GM12878 (cell line): ENCODE data around the gene VEPH1. TPM values are rescaled to one million over a fixed set of nuclear protein-coding genes. Genes with fewer than 3 reads are reported as not detected.

Experiments used
- ATAC-seq: fragments of 200-7000 bp; cut with Tn5 transposase; 3 replicates; pipeline ENCODE4 v1.9.1; 2020; ENCODE audit warnings: mild to moderate bottlenecking, moderate library complexity
- BruUV-seq: library from RNA; stranded (reverse); fragments of 400-500 nt; replicated peaks from 2 replicates; lab custom pipeline; 2021; lab: Mats Ljungman, UMichigan
- CTCF ChIA-PET: fragments of 300-600 bp; sonication (Branson Sonifier 250); formaldehyde crosslinking; extraction: SDS; loops from one replicate; lab custom pipeline; 2021; ENCODE audit warnings: inconsistent platforms; lab: Yijun Ruan, JAX
- POLR2A ChIA-PET: fragments of 350-600 bp; formaldehyde crosslinking; extraction: SDS; loops from one replicate; lab custom pipeline; 2021; ENCODE audit warnings: inconsistent platforms; lab: Charles Lee
- RAD21 ChIA-PET: fragments of 300-600 bp; sonication (Branson Sonifier 250); formaldehyde crosslinking; loops from one replicate; lab custom pipeline; 2023; ENCODE audit warnings: antibody characterized with exemption; ENCODE audit not compliant: unreplicated experiment; lab: Charles Lee
- SMC1A ChIA-PET: fragments of 300-600 bp; sonication (Branson Sonifier 250); formaldehyde crosslinking; loops from one replicate; lab custom pipeline; 2023; ENCODE audit not compliant: unreplicated experiment, uncharacterized antibody; lab: Charles Lee
- DNase-seq: peaks from one replicate; pipeline ENCODE4 v3.0.0-alpha.2; 2011; ENCODE audit warnings: low read depth, low spot score
- FAIRE-seq: peaks from 3 replicates; lab custom pipeline; 2011; peaks lifted over from hg19 to GRCh38; lab: Jason Lieb, UNC
- H2AFZ ChIP-seq: 2 replicates; pipeline ENCODE4 v1.6.0; 2011; ENCODE audit warnings: low read depth, low read length, control low read depth; ENCODE audit not compliant: control insufficient read depth
- H3K27ac ChIP-seq: 2 replicates; pipeline ENCODE4 v1.5.1; 2011; ENCODE audit warnings: control low read depth; ENCODE audit not compliant: control insufficient read depth, insufficient read depth
- H3K27me3 ChIP-seq, 2 experiments: replicated peaks in 1 of 2; 2 replicates each; pipeline versions ENCODE4 v1.6.0 to v1.6.1; 2011; ENCODE audit warnings: low read length in 1 of 2; ENCODE audit not compliant: control insufficient read depth in 2 of 2, insufficient read depth in 2 of 2
- H3K36me3 ChIP-seq, 2 experiments: 2 replicates each; pipeline ENCODE4 v1.5.1; 2011; ENCODE audit warnings: low read length in 1 of 2; ENCODE audit not compliant: control insufficient read depth in 2 of 2, insufficient read depth in 2 of 2
- H3K4me1 ChIP-seq: 2 replicates; pipeline ENCODE4 v1.6.1; 2011; ENCODE audit warnings: mild to moderate bottlenecking, low read length, moderate library complexity, mixed read lengths; ENCODE audit not compliant: control insufficient read depth, insufficient read depth
- H3K4me2 ChIP-seq: 2 replicates; pipeline ENCODE4 v1.6.0; 2011; ENCODE audit warnings: control low read depth; ENCODE audit not compliant: control insufficient read depth, insufficient read depth
- H3K4me3 ChIP-seq: fragments of 200-600 bp; sonication (generic); 2 replicates; pipeline ENCODE4 v1.5.1; 2016
- H3K79me2 ChIP-seq: 2 replicates; pipeline ENCODE4 v1.6.0; 2011; ENCODE audit warnings: low read length; ENCODE audit not compliant: control insufficient read depth, insufficient read depth
- H3K9ac ChIP-seq: 2 replicates; pipeline ENCODE4 v1.8.0; 2011; ENCODE audit warnings: low read length, control low read depth, mixed read lengths; ENCODE audit not compliant: control insufficient read depth, insufficient read depth
- H3K9me3 ChIP-seq: replicated peaks from 3 replicates; pipeline ENCODE4 v1.5.1; 2011; ENCODE audit warnings: mild to moderate bottlenecking, low read length; ENCODE audit not compliant: control insufficient read depth, insufficient read depth
- H4K20me1 ChIP-seq: 2 replicates; pipeline ENCODE4 v1.6.0; 2011; ENCODE audit not compliant: control insufficient read depth, insufficient read depth
- ASH2L ChIP-seq: fragments of 300-600, 200-600 bp; sonication (generic); IDR thresholded peaks from 2 replicates; pipeline ENCODE4 v1.6.1; 2017; ENCODE audit warnings: low read depth, mild to moderate bottlenecking, borderline replicate concordance
- BRCA1 ChIP-seq: IDR thresholded peaks from 2 replicates; pipeline ENCODE4 v1.6.1; 2011; ENCODE audit warnings: low read depth, low read length, improper control_type of control experiment
- CBX3 ChIP-seq: fragments of 200-600 bp; sonication (generic); IDR thresholded peaks from 2 replicates; pipeline ENCODE4 v1.6.1; 2016; ENCODE audit warnings: low read depth, borderline replicate concordance
- CREB1 ChIP-seq: IDR thresholded peaks from 2 replicates; pipeline ENCODE4 v1.6.1; 2012; ENCODE audit warnings: low read depth, mild to moderate bottlenecking, inconsistent platforms
- ESRRA ChIP-seq: IDR thresholded peaks from 2 replicates; pipeline ENCODE4 v1.6.1; 2012; ENCODE audit warnings: mild to moderate bottlenecking, low read length, improper control_type of control experiment
- FOS ChIP-seq: IDR thresholded peaks from 3 replicates; pipeline ENCODE4 v1.6.1; 2011; ENCODE audit warnings: borderline replicate concordance; ENCODE audit not compliant: insufficient read length; ENCODE audit errors: extremely low read depth
- GABPA ChIP-seq: IDR thresholded peaks from 2 replicates; pipeline ENCODE4 v1.6.1; 2014; ENCODE audit warnings: antibody characterized with exemption, low read depth, mild to moderate bottlenecking, inconsistent platforms
- IKZF2 ChIP-seq, 2 experiments: fragments of 450-650 bp; IDR thresholded peaks; 2 replicates each; pipeline ENCODE4 v1.6.1; 2017; ENCODE audit warnings: mild to moderate bottlenecking in 2 of 2, moderate library complexity in 2 of 2
- KDM1A ChIP-seq: fragments of 200-600 bp; sonication (generic); IDR thresholded peaks from 2 replicates; pipeline ENCODE4 v1.6.1; 2016; ENCODE audit warnings: borderline replicate concordance
- MEF2A ChIP-seq: IDR thresholded peaks from 2 replicates; pipeline ENCODE4 v1.6.1; 2011; ENCODE audit warnings: low read depth, mild to moderate bottlenecking, low read length, moderate library complexity; ENCODE audit not compliant: insufficient read depth
- MYB ChIP-seq: fragments of 150-350 bp; IDR thresholded peaks from 2 replicates; pipeline ENCODE4 v1.6.1; 2014; ENCODE audit warnings: mild to moderate bottlenecking, low read depth, low read length, borderline replicate concordance
- NFXL1 ChIP-seq: fragments of 450-650 bp; IDR thresholded peaks from 2 replicates; pipeline ENCODE4 v1.6.1; 2017; ENCODE audit warnings: antibody characterized with exemption, mild to moderate bottlenecking, borderline replicate concordance
- NR2F1 ChIP-seq: fragments of 450-650 bp; conservative IDR thresholded peaks from 2 replicates; pipeline ENCODE4 v1.6.1; 2017; ENCODE audit warnings: mild to moderate bottlenecking
- PAX5 ChIP-seq: IDR thresholded peaks from 2 replicates; pipeline ENCODE4 v1.6.1; 2011; ENCODE audit warnings: low read depth, low read length, borderline replicate concordance
- POLR2AphosphoS2 ChIP-seq: IDR thresholded peaks from 2 replicates; pipeline ENCODE4 v1.6.1; 2011; ENCODE audit warnings: low read depth, mild to moderate bottlenecking, low read length, improper control_type of control experiment, moderate library complexity
- SMC3 ChIP-seq: IDR thresholded peaks from 2 replicates; pipeline ENCODE4 v1.6.1; 2011; ENCODE audit warnings: low read length, improper control_type of control experiment, borderline replicate concordance
- TBL1XR1 ChIP-seq: IDR thresholded peaks from 2 replicates; pipeline ENCODE4 v1.6.1; 2012; ENCODE audit warnings: low read depth, low read length, improper control_type of control experiment
- YBX1 ChIP-seq: fragments of 450-650 bp; IDR thresholded peaks from 2 replicates; pipeline ENCODE4 v1.6.1; 2016; ENCODE audit warnings: antibody characterized with exemption
- WGBS: methylation state at CpG from one replicate; pipeline ENCODE4 v1.1.6; 2016; ENCODE audit warnings: low lambda C conversion rate; ENCODE audit not compliant: insufficient replicate concordance, insufficient coverage; ENCODE audit errors: missing lambda C conversion rate; 5-methylcytosine and 5-hydroxymethylcytosine counted together
- in situ Hi-C: fragments of 300-500 bp; cut with MboI; formaldehyde crosslinking; loops from 9 replicates; pipeline ENCODE4 v1.14.3; 2018; ENCODE audit warnings: mixed read lengths
- intact Hi-C: fragments of 100-400 bp; cut with micrococcal nuclease; formaldehyde crosslinking; loops from one replicate; pipeline ENCODE4 v1.14.2; 2022; ENCODE audit not compliant: unreplicated experiment
- polyA plus RNA-seq, 11 experiments: library from polyadenylated mRNA; depleted of rRNA in 4 of 11; unstranded in 6 of 11; stranded (reverse) in 5 of 11; fragments of >200 nt; fragmentation: Nextera tagmentation in 4 of 11; fragmentation: Illumina TruSeq in 1 of 11; extraction: Ambion mirVana in 4 of 11; extraction: Trizol in 1 of 11; gene quantifications; 1 replicate in 1 of 11; 2 replicates in 10 of 11; pipeline versions ENCODE4 v1.2.1 to v1.2.3, GENCODE V29; 2011 to 2016; ENCODE audit warnings: inconsistent platforms in 2 of 11, missing spikeins in 2 of 11, low read depth in 1 of 11
- total RNA-seq, 4 experiments: library from RNA; depleted of rRNA in 3 of 4; stranded (reverse); fragments of >200 nt in 3 of 4; fragmentation: Illumina TruSeq in 1 of 4; extraction: Trizol in 1 of 4; gene quantifications; 2 replicates each; pipeline versions ENCODE4 v1.2.1 to v1.2.3, GENCODE V29; 2013 to 2021
- TF ChIP-seq, protein P1 (sequence below): IDR thresholded peaks from 2 replicates; pipeline ENCODE4 v1.6.1; 2012; ENCODE audit warnings: improper control_type of control experiment, low read depth, low read length; ENCODE audit not compliant: insufficient replicate concordance
- TF ChIP-seq, protein P2 (sequence below): fragments of 450-650 bp; IDR thresholded peaks from 2 replicates; pipeline ENCODE4 v1.6.1; 2016; ENCODE audit warnings: mild to moderate bottlenecking

Gene VEPH1
- total and polyA plus RNA-seq, 10 of the 15 experiments (the other 5 are each of a cell fraction or from before 2014, with no cell fraction given) = 0.04 to 0.26 (median 0.17) TPM; not detected in 7

DNA sequence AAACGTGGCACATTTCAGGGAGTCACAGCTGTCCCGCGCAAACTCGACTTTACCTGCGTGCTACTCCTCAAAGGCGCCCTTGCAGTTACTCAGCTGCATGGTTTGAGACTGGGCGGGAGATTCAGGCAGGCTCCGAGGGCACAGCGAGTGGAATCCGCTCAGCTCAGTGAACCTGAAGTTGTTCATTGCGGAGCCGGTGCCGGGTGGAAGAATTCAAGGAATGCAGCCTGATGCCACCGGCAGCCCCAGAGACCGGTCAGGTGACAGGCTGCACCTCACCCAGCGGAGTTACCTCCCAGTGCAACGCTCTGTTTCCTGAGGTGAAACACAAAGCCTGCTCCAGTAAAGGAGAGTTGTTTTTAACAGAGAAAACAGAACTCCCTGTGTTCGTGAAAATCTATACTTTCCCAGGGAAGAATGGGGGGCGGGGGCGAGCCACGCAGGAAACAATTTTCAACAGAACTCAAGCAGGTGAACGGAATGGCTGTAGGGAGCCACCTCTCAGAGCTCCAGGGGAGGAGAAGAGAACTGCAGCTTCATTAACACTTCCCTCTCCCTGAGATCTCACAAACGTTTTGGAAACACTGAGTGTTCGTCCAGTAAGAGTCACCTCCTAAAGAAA lies 3.8 kb downstream of the VEPH1 start:
- ChIA-PET CTCF (no interaction called here), SMC1A (no interaction called here)
- H3K9me3 ChIP-seq = no peaks in the 10 kb centered on the region
- TF ChIP-seq CBX3 (no peak), ESRRA (no peak), CREB1 (no peak), POLR2AphosphoS2 (no peak), TBL1XR1 (no peak), KDM1A (no peak), SMC3 (no peak), NR2F1 (no peak), MEF2A (no peak), FOS (no peak), ASH2L (no peak), PAX5 (no peak), NFXL1 (no peak), YBX1 (no peak), IKZF2 (IDR thresholded peaks at IDR 0.05) (no peak), GABPA (no peak), BRCA1 (no peak), MYB (no peak)
- TF ChIP-seq, protein P1, sequence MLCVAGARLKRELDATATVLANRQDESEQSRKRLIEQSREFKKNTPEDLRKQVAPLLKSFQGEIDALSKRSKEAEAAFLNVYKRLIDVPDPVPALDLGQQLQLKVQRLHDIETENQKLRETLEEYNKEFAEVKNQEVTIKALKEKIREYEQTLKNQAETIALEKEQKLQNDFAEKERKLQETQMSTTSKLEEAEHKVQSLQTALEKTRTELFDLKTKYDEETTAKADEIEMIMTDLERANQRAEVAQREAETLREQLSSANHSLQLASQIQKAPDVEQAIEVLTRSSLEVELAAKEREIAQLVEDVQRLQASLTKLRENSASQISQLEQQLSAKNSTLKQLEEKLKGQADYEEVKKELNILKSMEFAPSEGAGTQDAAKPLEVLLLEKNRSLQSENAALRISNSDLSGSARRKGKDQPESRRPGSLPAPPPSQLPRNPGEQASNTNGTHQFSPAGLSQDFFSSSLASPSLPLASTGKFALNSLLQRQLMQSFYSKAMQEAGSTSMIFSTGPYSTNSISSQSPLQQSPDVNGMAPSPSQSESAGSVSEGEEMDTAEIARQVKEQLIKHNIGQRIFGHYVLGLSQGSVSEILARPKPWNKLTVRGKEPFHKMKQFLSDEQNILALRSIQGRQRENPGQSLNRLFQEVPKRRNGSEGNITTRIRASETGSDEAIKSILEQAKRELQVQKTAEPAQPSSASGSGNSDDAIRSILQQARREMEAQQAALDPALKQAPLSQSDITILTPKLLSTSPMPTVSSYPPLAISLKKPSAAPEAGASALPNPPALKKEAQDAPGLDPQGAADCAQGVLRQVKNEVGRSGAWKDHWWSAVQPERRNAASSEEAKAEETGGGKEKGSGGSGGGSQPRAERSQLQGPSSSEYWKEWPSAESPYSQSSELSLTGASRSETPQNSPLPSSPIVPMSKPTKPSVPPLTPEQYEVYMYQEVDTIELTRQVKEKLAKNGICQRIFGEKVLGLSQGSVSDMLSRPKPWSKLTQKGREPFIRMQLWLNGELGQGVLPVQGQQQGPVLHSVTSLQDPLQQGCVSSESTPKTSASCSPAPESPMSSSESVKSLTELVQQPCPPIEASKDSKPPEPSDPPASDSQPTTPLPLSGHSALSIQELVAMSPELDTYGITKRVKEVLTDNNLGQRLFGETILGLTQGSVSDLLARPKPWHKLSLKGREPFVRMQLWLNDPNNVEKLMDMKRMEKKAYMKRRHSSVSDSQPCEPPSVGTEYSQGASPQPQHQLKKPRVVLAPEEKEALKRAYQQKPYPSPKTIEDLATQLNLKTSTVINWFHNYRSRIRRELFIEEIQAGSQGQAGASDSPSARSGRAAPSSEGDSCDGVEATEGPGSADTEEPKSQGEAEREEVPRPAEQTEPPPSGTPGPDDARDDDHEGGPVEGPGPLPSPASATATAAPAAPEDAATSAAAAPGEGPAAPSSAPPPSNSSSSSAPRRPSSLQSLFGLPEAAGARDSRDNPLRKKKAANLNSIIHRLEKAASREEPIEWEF = no peak
- TF ChIP-seq, protein P2, sequence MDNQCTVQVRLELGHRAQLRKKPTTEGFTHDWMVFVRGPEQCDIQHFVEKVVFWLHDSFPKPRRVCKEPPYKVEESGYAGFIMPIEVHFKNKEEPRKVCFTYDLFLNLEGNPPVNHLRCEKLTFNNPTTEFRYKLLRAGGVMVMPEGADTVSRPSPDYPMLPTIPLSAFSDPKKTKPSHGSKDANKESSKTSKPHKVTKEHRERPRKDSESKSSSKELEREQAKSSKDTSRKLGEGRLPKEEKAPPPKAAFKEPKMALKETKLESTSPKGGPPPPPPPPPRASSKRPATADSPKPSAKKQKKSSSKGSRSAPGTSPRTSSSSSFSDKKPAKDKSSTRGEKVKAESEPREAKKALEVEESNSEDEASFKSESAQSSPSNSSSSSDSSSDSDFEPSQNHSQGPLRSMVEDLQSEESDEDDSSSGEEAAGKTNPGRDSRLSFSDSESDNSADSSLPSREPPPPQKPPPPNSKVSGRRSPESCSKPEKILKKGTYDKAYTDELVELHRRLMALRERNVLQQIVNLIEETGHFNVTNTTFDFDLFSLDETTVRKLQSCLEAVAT = no peak
- TF ChIP-seq, all 136 proteins: peak for 0
- in situ Hi-C loops (no loop called here), intact Hi-C loops (loop anchor here (10.0 kb wide), 2 partner anchors 145 to 255 kb away; no protein-coding TSS in a partner anchor)
- H2AFZ ChIP-seq = no peak overlapping the region
- no peaks in the 10 kb centered on the region for H3K36me3 ChIP-seq
- RAD21 ChIA-PET = no interaction called here
- FAIRE-seq (no peak), DNase-seq (no peak), ATAC-seq (no peak)
- WGBS = 20% methylated on average over 24 of the region's 24 CpGs
- POLR2A ChIA-PET = interaction anchor here (0.7 kb wide), 1 partner anchor 55 kb away, joined by 3 read pairs; no protein-coding TSS in a partner anchor
- no peak overlapping the region for H3K4me3 ChIP-seq
- H3K4me1 ChIP-seq = no peaks in the 10 kb centered on the region
- no peaks in the 10 kb centered on the region for H4K20me1 ChIP-seq
- no peak overlapping the region for H3K9ac ChIP-seq
- H3K79me2 ChIP-seq = no peaks in the 10 kb centered on the region
- BruUV-seq = no TSS peak
- no peak overlapping the region for H3K4me2 ChIP-seq
- no peak overlapping the region for H3K27ac ChIP-seq
- H3K27me3 ChIP-seq = peaks cover 1 to 7% of the 10 kb centered on the region in 2 experiments; a peak in 2 of 4 replicates
